GM12878 (cell line): ENCODE data around the gene C11orf58. TPM values are rescaled to one million over a fixed set of nuclear protein-coding genes. Genes with fewer than 3 reads are reported as not detected.

ENCODE experiments used
- ATAC-seq: fragments of 200-7000 bp; cut with Tn5 transposase; 3 replicates; pipeline ENCODE4 v1.9.1; 2020; ENCODE audit warnings: mild to moderate bottlenecking, moderate library complexity
- BruUV-seq: library from RNA; stranded (reverse); fragments of 400-500 nt; replicated peaks from 2 replicates; lab custom pipeline; 2021; lab: Mats Ljungman, UMichigan
- CTCF ChIA-PET: fragments of 300-600 bp; sonication (Branson Sonifier 250); formaldehyde crosslinking; extraction: SDS; loops from one replicate; lab custom pipeline; 2021; ENCODE audit warnings: inconsistent platforms; lab: Yijun Ruan, JAX
- POLR2A ChIA-PET: fragments of 350-600 bp; formaldehyde crosslinking; extraction: SDS; loops from one replicate; lab custom pipeline; 2021; ENCODE audit warnings: inconsistent platforms; lab: Charles Lee
- RAD21 ChIA-PET: fragments of 300-600 bp; sonication (Branson Sonifier 250); formaldehyde crosslinking; loops from one replicate; lab custom pipeline; 2023; ENCODE audit warnings: antibody characterized with exemption; ENCODE audit not compliant: unreplicated experiment; lab: Charles Lee
- SMC1A ChIA-PET: fragments of 300-600 bp; sonication (Branson Sonifier 250); formaldehyde crosslinking; loops from one replicate; lab custom pipeline; 2023; ENCODE audit not compliant: unreplicated experiment, uncharacterized antibody; lab: Charles Lee
- DNase-seq: peaks from one replicate; pipeline ENCODE4 v3.0.0-alpha.2; 2011; ENCODE audit warnings: low read depth, low spot score
- FAIRE-seq: peaks from 3 replicates; lab custom pipeline; 2011; peaks lifted over from hg19 to GRCh38; lab: Jason Lieb, UNC
- H2AFZ ChIP-seq: 2 replicates; pipeline ENCODE4 v1.6.0; 2011; ENCODE audit warnings: low read depth, low read length, control low read depth; ENCODE audit not compliant: control insufficient read depth
- H3K27ac ChIP-seq: 2 replicates; pipeline ENCODE4 v1.5.1; 2011; ENCODE audit warnings: control low read depth; ENCODE audit not compliant: control insufficient read depth, insufficient read depth
- H3K27me3 ChIP-seq, 2 experiments: replicated peaks in 1 of 2; 2 replicates each; pipeline versions ENCODE4 v1.6.0 to v1.6.1; 2011; ENCODE audit warnings: low read length in 1 of 2; ENCODE audit not compliant: control insufficient read depth in 2 of 2, insufficient read depth in 2 of 2
- H3K36me3 ChIP-seq, 2 experiments: 2 replicates each; pipeline ENCODE4 v1.5.1; 2011; ENCODE audit warnings: low read length in 1 of 2; ENCODE audit not compliant: control insufficient read depth in 2 of 2, insufficient read depth in 2 of 2
- H3K4me1 ChIP-seq: 2 replicates; pipeline ENCODE4 v1.6.1; 2011; ENCODE audit warnings: mild to moderate bottlenecking, low read length, moderate library complexity, mixed read lengths; ENCODE audit not compliant: control insufficient read depth, insufficient read depth
- H3K4me2 ChIP-seq: 2 replicates; pipeline ENCODE4 v1.6.0; 2011; ENCODE audit warnings: control low read depth; ENCODE audit not compliant: control insufficient read depth, insufficient read depth
- H3K4me3 ChIP-seq: fragments of 200-600 bp; sonication (generic); 2 replicates; pipeline ENCODE4 v1.5.1; 2016
- H3K79me2 ChIP-seq: 2 replicates; pipeline ENCODE4 v1.6.0; 2011; ENCODE audit warnings: low read length; ENCODE audit not compliant: control insufficient read depth, insufficient read depth
- H3K9ac ChIP-seq: 2 replicates; pipeline ENCODE4 v1.8.0; 2011; ENCODE audit warnings: low read length, control low read depth, mixed read lengths; ENCODE audit not compliant: control insufficient read depth, insufficient read depth
- H3K9me3 ChIP-seq: replicated peaks from 3 replicates; pipeline ENCODE4 v1.5.1; 2011; ENCODE audit warnings: mild to moderate bottlenecking, low read length; ENCODE audit not compliant: control insufficient read depth, insufficient read depth
- H4K20me1 ChIP-seq: 2 replicates; pipeline ENCODE4 v1.6.0; 2011; ENCODE audit not compliant: control insufficient read depth, insufficient read depth
- HCFC1 ChIP-seq: fragments of 150-350 bp; IDR thresholded peaks from 2 replicates; pipeline ENCODE4 v1.6.1; 2014; ENCODE audit warnings: low read length
- KLF5 ChIP-seq: fragments of 450-650 bp; IDR thresholded peaks from 2 replicates; pipeline ENCODE4 v1.6.1; 2014; ENCODE audit warnings: mild to moderate bottlenecking; ENCODE audit not compliant: partially characterized antibody
- PAX8 ChIP-seq: fragments of 450-650 bp; IDR thresholded peaks from 2 replicates; pipeline ENCODE4 v1.6.1; 2017; ENCODE audit warnings: mild to moderate bottlenecking, moderate library complexity
- SMAD1 ChIP-seq: fragments of 450-650 bp; IDR thresholded peaks from 2 replicates; pipeline ENCODE4 v1.6.1; 2018; ENCODE audit warnings: mild to moderate bottlenecking, low read depth; ENCODE audit not compliant: partially characterized antibody
- TCF7 ChIP-seq: IDR thresholded peaks from 2 replicates; pipeline ENCODE4 v1.6.1; 2014; ENCODE audit warnings: antibody characterized with exemption, borderline replicate concordance
- ZBTB11 ChIP-seq: fragments of 450-650 bp; formaldehyde crosslinking; IDR thresholded peaks from 2 replicates; pipeline ENCODE4 v1.5.0; 2022; ENCODE audit warnings: mild to moderate bottlenecking, missing genetic modification characterization
- ZSCAN29 ChIP-seq: fragments of 450-650 bp; IDR thresholded peaks from 2 replicates; pipeline ENCODE4 v1.6.1; 2017; ENCODE audit warnings: mild to moderate bottlenecking, moderate library complexity
- whole genome bisulfite sequencing: methylation state at CpG from one replicate; pipeline ENCODE4 v1.1.6; 2016; ENCODE audit warnings: low lambda C conversion rate; ENCODE audit not compliant: insufficient replicate concordance, insufficient coverage; ENCODE audit errors: missing lambda C conversion rate; 5-methylcytosine and 5-hydroxymethylcytosine counted together
- in situ Hi-C: fragments of 300-500 bp; cut with MboI; formaldehyde crosslinking; loops from 9 replicates; pipeline ENCODE4 v1.14.3; 2018; ENCODE audit warnings: mixed read lengths
- intact Hi-C: fragments of 100-400 bp; cut with micrococcal nuclease; formaldehyde crosslinking; loops from one replicate; pipeline ENCODE4 v1.14.2; 2022; ENCODE audit not compliant: unreplicated experiment
- polyA plus RNA-seq, 11 experiments: library from polyadenylated mRNA; depleted of rRNA in 4 of 11; unstranded in 6 of 11; stranded (reverse) in 5 of 11; fragments of >200 nt; fragmentation: Nextera tagmentation in 4 of 11; fragmentation: Illumina TruSeq in 1 of 11; extraction: Ambion mirVana in 4 of 11; extraction: Trizol in 1 of 11; gene quantifications; 1 replicate in 1 of 11; 2 replicates in 10 of 11; pipeline versions ENCODE4 v1.2.1 to v1.2.3, GENCODE V29; 2011 to 2016; ENCODE audit warnings: inconsistent platforms in 2 of 11, missing spikeins in 2 of 11, low read depth in 1 of 11
- total RNA-seq, 4 experiments: library from RNA; depleted of rRNA in 3 of 4; stranded (reverse); fragments of >200 nt in 3 of 4; fragmentation: Illumina TruSeq in 1 of 4; extraction: Trizol in 1 of 4; gene quantifications; 2 replicates each; pipeline versions ENCODE4 v1.2.1 to v1.2.3, GENCODE V29; 2013 to 2021
- TF ChIP-seq, protein P1 (sequence below): fragments of 450-650 bp; IDR thresholded peaks from 2 replicates; pipeline ENCODE4 v1.6.1; 2017; ENCODE audit warnings: antibody characterized with exemption, mild to moderate bottlenecking, moderate library complexity
- TF ChIP-seq, protein P2 (sequence below), 3 experiments: IDR thresholded peaks in 2 of 3; conservative IDR thresholded peaks in 1 of 3; 2 replicates each; pipeline ENCODE4 v1.5.1; 2011; ENCODE audit warnings: low read depth in 3 of 3, low read length in 3 of 3, mild to moderate bottlenecking in 3 of 3, control low read depth in 2 of 3, moderate library complexity in 2 of 3, inconsistent platforms in 1 of 3, mixed read lengths in 1 of 3; ENCODE audit not compliant: control insufficient read depth in 2 of 3, insufficient read depth in 1 of 3; ENCODE audit errors: extremely low read depth in 1 of 3
- TF ChIP-seq, protein P3 (sequence below): IDR thresholded peaks from 2 replicates; pipeline ENCODE4 v1.6.1; 2012; ENCODE audit warnings: low read depth, low read length, improper control_type of control experiment

C11orf58 gene
- total and polyA plus RNA-seq, 10 of the 15 experiments (the other 5 are each of a cell fraction or from before 2014, with no cell fraction given), result 98.2 to 379 (median 211) TPM

GRCh38 chr11:16778286-16778685 is 39.8 kb downstream of the C11orf58 start (continued):
- TF ChIP-seq, protein P1, sequence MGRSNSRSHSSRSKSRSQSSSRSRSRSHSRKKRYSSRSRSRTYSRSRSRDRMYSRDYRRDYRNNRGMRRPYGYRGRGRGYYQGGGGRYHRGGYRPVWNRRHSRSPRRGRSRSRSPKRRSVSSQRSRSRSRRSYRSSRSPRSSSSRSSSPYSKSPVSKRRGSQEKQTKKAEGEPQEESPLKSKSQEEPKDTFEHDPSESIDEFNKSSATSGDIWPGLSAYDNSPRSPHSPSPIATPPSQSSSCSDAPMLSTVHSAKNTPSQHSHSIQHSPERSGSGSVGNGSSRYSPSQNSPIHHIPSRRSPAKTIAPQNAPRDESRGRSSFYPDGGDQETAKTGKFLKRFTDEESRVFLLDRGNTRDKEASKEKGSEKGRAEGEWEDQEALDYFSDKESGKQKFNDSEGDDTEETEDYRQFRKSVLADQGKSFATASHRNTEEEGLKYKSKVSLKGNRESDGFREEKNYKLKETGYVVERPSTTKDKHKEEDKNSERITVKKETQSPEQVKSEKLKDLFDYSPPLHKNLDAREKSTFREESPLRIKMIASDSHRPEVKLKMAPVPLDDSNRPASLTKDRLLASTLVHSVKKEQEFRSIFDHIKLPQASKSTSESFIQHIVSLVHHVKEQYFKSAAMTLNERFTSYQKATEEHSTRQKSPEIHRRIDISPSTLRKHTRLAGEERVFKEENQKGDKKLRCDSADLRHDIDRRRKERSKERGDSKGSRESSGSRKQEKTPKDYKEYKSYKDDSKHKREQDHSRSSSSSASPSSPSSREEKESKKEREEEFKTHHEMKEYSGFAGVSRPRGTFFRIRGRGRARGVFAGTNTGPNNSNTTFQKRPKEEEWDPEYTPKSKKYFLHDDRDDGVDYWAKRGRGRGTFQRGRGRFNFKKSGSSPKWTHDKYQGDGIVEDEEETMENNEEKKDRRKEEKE, result no peak
- TF ChIP-seq TCF7 (no peak), PAX8 (no peak)
- TF ChIP-seq, all 136 proteins: peak for 0

DNA sequence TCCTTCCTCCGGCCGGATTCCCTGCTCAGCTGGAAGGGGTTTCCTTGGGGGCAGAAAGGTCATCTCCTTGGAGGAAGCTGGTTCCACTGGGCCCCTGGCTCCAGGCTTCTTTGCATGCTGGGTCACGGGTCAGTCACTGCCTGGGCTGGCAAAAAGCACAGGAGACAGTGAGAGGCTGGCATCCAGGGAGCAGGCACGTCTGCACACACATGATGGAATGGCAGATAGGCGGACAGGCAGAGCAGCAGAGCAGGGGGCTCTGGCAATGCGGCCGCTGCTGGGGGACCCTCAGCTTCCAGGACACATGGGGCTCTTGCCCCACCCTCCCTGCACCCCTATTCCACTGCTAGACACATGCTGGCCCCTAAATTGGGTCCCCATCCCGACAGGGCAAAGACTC is 40.4 kb downstream of the C11orf58 start:
- RAD21 ChIA-PET, result no interaction called here
- POLR2A ChIA-PET, result no interaction called here
- no peaks in the 10 kb centered on the region for H3K27me3 ChIP-seq
- no peak for DNase-seq
- WGBS, result 45% methylated on average over 8 of the region's 8 CpGs
- intact Hi-C loops, result no loop called here
- H3K9me3 ChIP-seq, result no peaks in the 10 kb centered on the region
- H3K27ac ChIP-seq, result no peak overlapping the region
- no peaks in the 10 kb centered on the region for H3K79me2 ChIP-seq
- in situ Hi-C loops, result no loop called here
- H2AFZ ChIP-seq, result no peak overlapping the region
- H3K4me2 ChIP-seq, result no peak overlapping the region
- no peaks in the 10 kb centered on the region for H3K4me1 ChIP-seq
- TF ChIP-seq ZBTB11, result no peak
- TF ChIP-seq, protein P2, sequence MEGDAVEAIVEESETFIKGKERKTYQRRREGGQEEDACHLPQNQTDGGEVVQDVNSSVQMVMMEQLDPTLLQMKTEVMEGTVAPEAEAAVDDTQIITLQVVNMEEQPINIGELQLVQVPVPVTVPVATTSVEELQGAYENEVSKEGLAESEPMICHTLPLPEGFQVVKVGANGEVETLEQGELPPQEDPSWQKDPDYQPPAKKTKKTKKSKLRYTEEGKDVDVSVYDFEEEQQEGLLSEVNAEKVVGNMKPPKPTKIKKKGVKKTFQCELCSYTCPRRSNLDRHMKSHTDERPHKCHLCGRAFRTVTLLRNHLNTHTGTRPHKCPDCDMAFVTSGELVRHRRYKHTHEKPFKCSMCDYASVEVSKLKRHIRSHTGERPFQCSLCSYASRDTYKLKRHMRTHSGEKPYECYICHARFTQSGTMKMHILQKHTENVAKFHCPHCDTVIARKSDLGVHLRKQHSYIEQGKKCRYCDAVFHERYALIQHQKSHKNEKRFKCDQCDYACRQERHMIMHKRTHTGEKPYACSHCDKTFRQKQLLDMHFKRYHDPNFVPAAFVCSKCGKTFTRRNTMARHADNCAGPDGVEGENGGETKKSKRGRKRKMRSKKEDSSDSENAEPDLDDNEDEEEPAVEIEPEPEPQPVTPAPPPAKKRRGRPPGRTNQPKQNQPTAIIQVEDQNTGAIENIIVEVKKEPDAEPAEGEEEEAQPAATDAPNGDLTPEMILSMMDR (IDR thresholded peaks at IDR 0.05 in 2 of 3, conservative IDR thresholded peaks at IDR 0.05 in 1 of 3; ENCODE audit: control insufficient read depth in 2 of 3, extremely low read depth in 1 of 3, insufficient read depth in 1 of 3, low read depth in 3 of 3, low read length in 3 of 3), result no peak
- TF ChIP-seq, protein P3, sequence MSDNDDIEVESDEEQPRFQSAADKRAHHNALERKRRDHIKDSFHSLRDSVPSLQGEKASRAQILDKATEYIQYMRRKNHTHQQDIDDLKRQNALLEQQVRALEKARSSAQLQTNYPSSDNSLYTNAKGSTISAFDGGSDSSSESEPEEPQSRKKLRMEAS, result no peak
- no peak for TF ChIP-seq ZSCAN29
- no peak for TF ChIP-seq HCFC1
- no peak for TF ChIP-seq KLF5
- no peak for TF ChIP-seq SMAD1
- H3K9ac ChIP-seq, result no peak overlapping the region
- no TSS peak for BruUV-seq
- no peak overlapping the region for H3K4me3 ChIP-seq
- no peak for FAIRE-seq
- SMC1A ChIA-PET, result no interaction called here
- ATAC-seq, result no peak
- H3K36me3 ChIP-seq, result no peaks in the 10 kb centered on the region
- CTCF ChIA-PET, result interaction anchor here (0.9 kb wide), 1 partner anchor 8 kb away, joined by 3 read pairs; no protein-coding TSS in a partner anchor
- no peaks in the 10 kb centered on the region for H4K20me1 ChIP-seq
